Measurements from ENCODE around the gene FBN1.

DNA sequence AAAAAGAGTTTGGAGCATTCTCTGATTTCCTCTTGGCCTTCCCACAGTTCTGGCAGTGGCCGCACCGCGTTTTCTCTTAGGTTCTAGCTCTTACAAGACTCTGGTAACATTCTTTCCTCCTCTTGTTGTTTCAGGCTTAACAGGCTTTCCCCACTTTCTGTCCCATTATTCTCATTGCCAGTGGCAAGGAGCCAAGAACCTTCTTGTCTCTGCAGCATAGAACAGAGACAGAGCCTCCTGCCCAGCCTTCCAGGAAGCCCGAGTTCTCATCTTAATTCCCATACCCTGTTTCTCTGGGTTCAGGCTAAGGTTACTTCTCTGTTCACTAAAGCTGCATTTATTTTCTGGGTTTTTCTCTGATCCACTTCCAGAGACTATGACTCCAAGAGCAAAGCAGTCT is 253.2 kb downstream of the FBN1 start:
- TF ChIP-seq, protein P1, sequence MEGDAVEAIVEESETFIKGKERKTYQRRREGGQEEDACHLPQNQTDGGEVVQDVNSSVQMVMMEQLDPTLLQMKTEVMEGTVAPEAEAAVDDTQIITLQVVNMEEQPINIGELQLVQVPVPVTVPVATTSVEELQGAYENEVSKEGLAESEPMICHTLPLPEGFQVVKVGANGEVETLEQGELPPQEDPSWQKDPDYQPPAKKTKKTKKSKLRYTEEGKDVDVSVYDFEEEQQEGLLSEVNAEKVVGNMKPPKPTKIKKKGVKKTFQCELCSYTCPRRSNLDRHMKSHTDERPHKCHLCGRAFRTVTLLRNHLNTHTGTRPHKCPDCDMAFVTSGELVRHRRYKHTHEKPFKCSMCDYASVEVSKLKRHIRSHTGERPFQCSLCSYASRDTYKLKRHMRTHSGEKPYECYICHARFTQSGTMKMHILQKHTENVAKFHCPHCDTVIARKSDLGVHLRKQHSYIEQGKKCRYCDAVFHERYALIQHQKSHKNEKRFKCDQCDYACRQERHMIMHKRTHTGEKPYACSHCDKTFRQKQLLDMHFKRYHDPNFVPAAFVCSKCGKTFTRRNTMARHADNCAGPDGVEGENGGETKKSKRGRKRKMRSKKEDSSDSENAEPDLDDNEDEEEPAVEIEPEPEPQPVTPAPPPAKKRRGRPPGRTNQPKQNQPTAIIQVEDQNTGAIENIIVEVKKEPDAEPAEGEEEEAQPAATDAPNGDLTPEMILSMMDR (IDR thresholded peaks at IDR 0.05), result no peak
- TF ChIP-seq POLR2A (IDR thresholded peaks at IDR 0.05) (no peak), POLR2AphosphoS5 (IDR thresholded peaks at IDR 0.05) (no peak)
